ENCODE results near the gene GABRG3. TPM values are rescaled to one million over a fixed set of nuclear protein-coding genes. Genes with fewer than 3 reads are reported as not detected.

The GABRG3 gene
- total and polyA plus RNA-seq, 5 donors = under 0.01 TPM; not detected in 4

DNA sequence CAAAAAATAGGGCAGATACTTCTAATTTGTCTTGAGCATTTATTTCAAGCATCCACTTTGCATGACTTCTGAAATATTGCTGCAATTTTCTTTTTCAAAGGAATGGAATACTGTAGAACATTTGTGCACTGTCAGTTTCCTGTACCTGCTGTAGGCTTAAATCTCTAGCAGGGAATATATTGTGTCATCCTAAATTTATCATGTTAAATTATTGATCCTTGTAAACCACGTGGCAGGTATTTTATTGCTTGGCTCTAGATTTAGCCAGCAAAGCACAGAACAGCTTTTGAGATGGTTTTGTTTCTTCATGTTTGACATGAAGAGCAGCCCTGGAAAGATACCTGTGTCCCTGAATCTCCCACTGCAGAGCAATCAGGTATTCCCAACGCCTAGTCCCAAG lies 470.1 kb downstream of the GABRG3 start:
- Histone ChIP-seq H3K9me3 (ENCODE audit: control insufficient read depth, low read length) (no peaks in the 10 kb centered on the region), H3K4me3 (ENCODE audit: low read length) (no peak overlapping the region), H3K4me1 (ENCODE audit: control insufficient read depth, insufficient read depth, low read length) (no peaks in the 10 kb centered on the region), H3K27me3 (ENCODE audit: control insufficient read depth, insufficient read depth) (no peaks in the 10 kb centered on the region), H3K27ac (ENCODE audit: low read length) (no peak overlapping the region)
- intact Hi-C loops (cut with DNase I) = no loop called here
- DNase-seq (no peak), ATAC-seq (no peak)
- 61% methylated on average over 2 of the region's 2 CpGs for WGBS

DNA sequence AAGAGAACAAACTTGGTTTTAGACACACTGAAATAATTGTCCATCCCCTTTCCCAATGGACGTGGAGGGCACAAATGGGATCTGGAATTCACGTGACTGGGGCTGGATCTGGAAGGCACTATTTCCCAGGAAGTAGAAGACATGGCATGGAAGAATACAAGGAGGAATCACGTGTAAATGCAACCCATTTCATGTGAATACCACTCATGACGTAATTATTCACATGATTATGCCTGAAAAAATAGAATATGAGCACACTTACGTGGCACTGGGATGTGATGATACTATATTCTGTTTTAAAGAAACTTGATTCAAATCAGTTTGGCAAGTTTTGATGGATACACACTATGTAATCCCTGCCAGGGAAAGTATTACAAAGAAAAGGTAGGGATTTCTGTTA lies 477.3 kb downstream of the GABRG3 start:
- ATAC-seq (no peak), DNase-seq (no peak)
- Histone ChIP-seq H3K27ac (ENCODE audit: low read length) (no peak overlapping the region), H3K4me3 (ENCODE audit: low read length) (no peak overlapping the region), H3K4me1 (ENCODE audit: control insufficient read depth, insufficient read depth, low read length) (no peaks in the 10 kb centered on the region), H3K9me3 (ENCODE audit: control insufficient read depth, low read length) (no peaks in the 10 kb centered on the region), H3K27me3 (ENCODE audit: control insufficient read depth, insufficient read depth) (no peaks in the 10 kb centered on the region)
- intact Hi-C loops (cut with DNase I) = no loop called here
- WGBS = 82% methylated on average over 5 of the region's 5 CpGs

DNA sequence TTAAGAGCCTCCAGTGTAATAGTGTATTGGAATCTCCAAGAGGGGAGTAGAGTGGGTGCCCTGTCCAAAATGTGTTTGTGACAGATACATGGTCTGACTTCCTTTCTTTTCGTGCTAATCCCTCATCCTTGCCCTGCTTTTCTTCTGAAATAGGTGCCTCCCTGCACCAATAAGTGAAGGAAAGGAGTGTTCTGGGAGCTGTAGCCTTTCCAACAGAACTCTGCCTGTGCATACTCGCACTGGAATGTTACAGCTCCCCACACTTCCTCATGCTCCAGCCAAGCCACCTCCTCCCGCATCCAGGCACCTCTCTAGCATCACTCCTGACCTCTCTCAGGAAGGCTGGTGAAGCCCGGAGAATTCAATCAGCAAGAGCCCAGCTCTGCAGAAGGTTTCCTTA lies 478.0 kb downstream of the GABRG3 start:
- H3K9me3 ChIP-seq (ENCODE audit: control insufficient read depth, low read length) = no peaks in the 10 kb centered on the region
- H3K27me3 ChIP-seq (ENCODE audit: control insufficient read depth, insufficient read depth) = no peaks in the 10 kb centered on the region
- H3K27ac ChIP-seq (ENCODE audit: low read length) = no peak overlapping the region
- no peaks in the 10 kb centered on the region for H3K4me1 ChIP-seq (ENCODE audit: control insufficient read depth, insufficient read depth, low read length)
- ATAC-seq (no peak), DNase-seq (no peak)
- intact Hi-C loops (cut with DNase I) = no loop called here
- H3K4me3 ChIP-seq (ENCODE audit: low read length) = no peak overlapping the region
- 17% methylated on average over 4 of the region's 4 CpGs for WGBS

DNA sequence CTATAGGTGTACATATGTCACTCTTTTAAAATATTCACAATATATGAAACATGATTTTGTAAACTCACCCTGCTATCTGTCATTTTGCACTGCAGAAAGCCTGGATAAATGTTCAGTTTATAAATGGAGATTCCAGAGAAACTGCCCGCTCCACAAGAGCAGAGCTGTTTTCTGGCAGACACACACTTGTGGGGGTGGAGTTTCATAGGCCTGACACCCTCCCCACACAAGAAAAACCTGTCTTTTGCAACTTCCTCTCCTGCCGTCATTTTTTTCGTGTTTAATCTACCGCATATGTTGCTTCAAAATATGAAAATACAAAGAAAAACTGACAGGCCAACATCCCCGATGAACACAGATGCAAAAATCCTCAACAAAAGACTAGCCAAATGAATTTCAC lies 479.0 kb downstream of the GABRG3 start:
- ATAC-seq (no peak), DNase-seq (no peak)
- Histone ChIP-seq H3K9me3 (ENCODE audit: control insufficient read depth, low read length) (no peaks in the 10 kb centered on the region), H3K4me3 (ENCODE audit: low read length) (no peak overlapping the region), H3K4me1 (ENCODE audit: control insufficient read depth, insufficient read depth, low read length) (no peaks in the 10 kb centered on the region), H3K27ac (ENCODE audit: low read length) (no peak overlapping the region), H3K27me3 (ENCODE audit: control insufficient read depth, insufficient read depth) (no peaks in the 10 kb centered on the region)
- WGBS = 66% methylated on average over 5 of the region's 5 CpGs
- intact Hi-C loops (cut with DNase I) = no loop called here

DNA sequence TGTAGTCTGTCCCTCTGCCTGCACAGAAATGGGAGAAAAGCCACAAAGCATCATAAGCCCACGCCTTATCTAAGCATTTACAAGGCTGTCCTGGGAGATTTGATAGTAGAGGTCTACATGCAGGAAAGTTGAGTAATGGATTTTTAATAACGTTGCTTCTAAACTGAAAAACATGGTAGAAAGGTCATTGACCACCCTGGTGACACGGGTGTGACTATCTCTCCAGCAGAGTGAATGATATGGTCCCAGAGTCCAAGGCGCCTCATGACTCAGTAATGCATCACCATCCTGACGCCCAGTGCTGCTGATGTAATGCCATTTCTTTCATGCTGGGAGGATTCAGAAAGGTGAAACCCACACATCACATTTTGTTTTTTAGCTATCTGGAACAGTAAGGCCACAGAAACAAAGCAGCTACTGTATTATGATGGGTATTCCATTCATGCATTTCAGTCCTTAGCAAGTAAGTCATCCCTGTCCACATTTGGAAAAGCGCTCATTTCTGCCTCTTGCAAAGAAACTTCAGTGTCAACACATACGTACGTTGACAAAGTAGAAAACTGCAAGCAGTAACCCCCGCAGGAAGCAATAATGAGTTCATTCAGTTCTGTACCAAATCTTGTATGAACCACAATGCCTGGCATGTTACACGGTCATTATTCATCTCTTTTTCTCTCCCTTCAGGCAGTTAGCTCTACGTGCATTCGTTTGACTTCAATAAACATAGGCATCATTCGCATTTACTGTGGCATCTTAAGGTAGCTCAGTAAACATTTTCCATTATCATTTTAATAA lies 483.5 kb downstream of the GABRG3 start:
- H3K27ac ChIP-seq (ENCODE audit: low read length) = no peak overlapping the region
- DNase-seq (no peak), ATAC-seq (no peak)
- intact Hi-C loops (cut with DNase I) = no loop called here
- no peaks in the 10 kb centered on the region for H3K4me1 ChIP-seq (ENCODE audit: control insufficient read depth, insufficient read depth, low read length)
- H3K9me3 ChIP-seq (ENCODE audit: control insufficient read depth, low read length) = no peaks in the 10 kb centered on the region
- H3K4me3 ChIP-seq (ENCODE audit: low read length) = no peak overlapping the region
- 49% methylated on average over 13 of the region's 13 CpGs for WGBS
- H3K27me3 ChIP-seq (ENCODE audit: control insufficient read depth, insufficient read depth) = no peaks in the 10 kb centered on the region

DNA sequence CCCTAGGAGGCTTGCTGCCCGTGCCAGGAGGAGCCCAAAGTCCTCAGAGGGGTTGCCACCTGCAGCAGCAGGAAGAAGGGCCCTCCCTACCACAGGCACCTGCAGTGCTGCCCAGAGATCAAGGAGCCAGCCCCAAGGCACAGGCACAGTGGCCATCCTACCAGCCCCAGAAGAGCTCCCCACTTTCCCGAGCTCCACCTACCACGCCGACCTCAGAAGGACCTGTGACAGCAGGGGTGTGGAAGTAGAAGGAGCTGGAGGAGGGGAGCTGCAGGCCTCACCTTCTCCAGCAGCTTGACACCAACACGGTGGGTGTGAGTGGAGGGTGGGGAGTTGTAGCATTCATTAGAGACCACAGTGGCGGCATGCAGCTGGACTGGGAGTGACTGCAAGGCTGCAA lies 485.8 kb downstream of the GABRG3 start:
- no peaks in the 10 kb centered on the region for H3K27me3 ChIP-seq (ENCODE audit: control insufficient read depth, insufficient read depth)
- H3K27ac ChIP-seq (ENCODE audit: low read length) = no peak overlapping the region
- 72% methylated on average over 6 of the region's 6 CpGs for WGBS
- intact Hi-C loops (cut with DNase I) = no loop called here
- ATAC-seq (no peak), DNase-seq (no peak)
- H3K4me1 ChIP-seq (ENCODE audit: control insufficient read depth, insufficient read depth, low read length) = no peaks in the 10 kb centered on the region
- H3K4me3 ChIP-seq (ENCODE audit: low read length) = no peak overlapping the region
- no peaks in the 10 kb centered on the region for H3K9me3 ChIP-seq (ENCODE audit: control insufficient read depth, low read length)

DNA sequence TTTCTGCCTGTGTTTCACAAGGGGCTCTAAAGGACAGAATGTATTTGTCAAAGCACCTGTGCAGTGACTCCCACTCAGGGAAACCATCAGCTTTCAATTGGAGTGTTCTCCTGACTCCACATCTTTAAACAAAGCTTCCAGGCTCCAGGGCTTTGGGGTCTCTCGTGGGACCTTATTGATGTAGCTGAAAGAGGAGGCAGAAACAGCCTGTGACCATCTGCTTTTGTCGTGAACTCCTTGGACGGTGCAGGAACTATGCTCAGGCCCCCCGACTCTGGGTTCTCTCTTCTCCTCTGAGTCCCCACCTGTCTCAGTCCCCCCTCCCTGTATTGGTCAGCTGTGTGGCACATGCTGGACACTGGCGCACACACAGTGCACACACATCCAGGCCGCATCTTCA lies 486.8 kb downstream of the GABRG3 start:
- ATAC-seq (no peak), DNase-seq (no peak)
- Histone ChIP-seq H3K9me3 (ENCODE audit: control insufficient read depth, low read length) (no peaks in the 10 kb centered on the region), H3K4me3 (ENCODE audit: low read length) (no peak overlapping the region), H3K4me1 (ENCODE audit: control insufficient read depth, insufficient read depth, low read length) (no peaks in the 10 kb centered on the region), H3K27me3 (ENCODE audit: control insufficient read depth, insufficient read depth) (no peaks in the 10 kb centered on the region), H3K27ac (ENCODE audit: low read length) (no peak overlapping the region)
- intact Hi-C loops (cut with DNase I) = no loop called here
- whole genome bisulfite sequencing = 86% methylated on average over 6 of the region's 6 CpGs

DNA sequence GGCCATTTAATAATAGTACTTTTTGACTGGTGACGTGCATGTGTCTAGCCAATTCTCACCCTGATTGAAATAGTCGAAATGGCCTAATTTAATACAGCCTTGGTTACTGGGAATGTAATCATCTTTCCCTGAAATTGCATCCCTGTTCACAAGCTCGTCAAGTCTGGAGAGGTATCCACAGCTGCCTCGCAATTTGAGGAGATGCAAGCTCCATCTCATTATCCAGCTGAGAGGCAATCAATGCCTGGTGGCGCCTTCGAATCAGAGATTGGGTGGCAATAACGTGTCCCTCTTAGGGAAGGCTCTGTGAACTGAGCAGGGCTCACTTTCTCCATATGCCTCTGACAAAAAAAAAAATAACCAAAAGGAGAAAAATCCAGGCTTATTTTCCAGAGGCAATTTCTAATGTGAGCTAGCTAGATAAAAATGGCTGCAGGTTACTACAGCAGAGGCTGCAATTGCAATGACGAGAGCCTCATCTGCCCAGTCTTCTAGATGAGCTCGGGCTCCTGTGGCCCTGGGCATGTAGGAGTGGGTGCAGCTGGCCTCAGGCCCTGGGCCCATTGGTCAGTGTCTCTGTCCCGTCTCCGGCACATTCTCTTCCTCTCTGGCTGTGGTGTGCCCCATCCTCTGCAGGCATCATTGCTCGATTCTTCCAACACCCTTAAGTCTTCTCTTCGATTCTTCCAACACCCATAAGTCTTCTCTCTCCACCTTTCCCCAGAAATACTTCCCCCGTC lies 487.5 kb downstream of the GABRG3 start:
- no peaks in the 10 kb centered on the region for H3K4me1 ChIP-seq (ENCODE audit: control insufficient read depth, insufficient read depth, low read length)
- ATAC-seq = no peak
- 83% methylated on average over 14 of the region's 14 CpGs for WGBS
- no peaks in the 10 kb centered on the region for H3K9me3 ChIP-seq (ENCODE audit: control insufficient read depth, low read length)
- DNase-seq = no peak
- no peak overlapping the region for H3K27ac ChIP-seq (ENCODE audit: low read length)
- intact Hi-C loops (cut with DNase I) = no loop called here
- no peaks in the 10 kb centered on the region for H3K27me3 ChIP-seq (ENCODE audit: control insufficient read depth, insufficient read depth)
- H3K4me3 ChIP-seq (ENCODE audit: low read length) = no peak overlapping the region

DNA sequence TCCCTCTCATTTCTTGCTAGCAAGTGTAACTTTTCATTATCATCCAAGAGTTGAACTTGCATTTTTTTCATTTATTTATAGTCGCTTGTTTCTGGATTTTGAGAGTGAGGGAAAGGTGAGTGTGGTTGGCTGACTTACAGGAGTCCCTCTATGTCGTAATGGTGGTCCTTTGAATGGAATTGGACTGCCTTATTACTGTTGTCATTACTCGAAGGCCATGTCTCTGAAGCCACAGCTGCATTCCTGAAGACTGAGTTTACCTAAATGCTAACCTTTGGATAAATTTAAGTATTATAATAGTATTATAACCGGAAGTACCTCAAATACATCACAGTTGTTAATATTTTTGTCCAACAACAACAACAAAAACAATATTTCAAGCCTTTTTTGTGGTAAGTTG lies 488.9 kb downstream of the GABRG3 start:
- Histone ChIP-seq H3K4me3 (ENCODE audit: low read length) (no peak overlapping the region), H3K27ac (ENCODE audit: low read length) (no peak overlapping the region), H3K27me3 (ENCODE audit: control insufficient read depth, insufficient read depth) (no peaks in the 10 kb centered on the region), H3K9me3 (ENCODE audit: control insufficient read depth, low read length) (no peaks in the 10 kb centered on the region), H3K4me1 (ENCODE audit: control insufficient read depth, insufficient read depth, low read length) (no peaks in the 10 kb centered on the region)
- no peak for DNase-seq
- 75% methylated on average over 4 of the region's 4 CpGs for WGBS
- intact Hi-C loops (cut with DNase I) = no loop called here
- ATAC-seq = no peak

DNA sequence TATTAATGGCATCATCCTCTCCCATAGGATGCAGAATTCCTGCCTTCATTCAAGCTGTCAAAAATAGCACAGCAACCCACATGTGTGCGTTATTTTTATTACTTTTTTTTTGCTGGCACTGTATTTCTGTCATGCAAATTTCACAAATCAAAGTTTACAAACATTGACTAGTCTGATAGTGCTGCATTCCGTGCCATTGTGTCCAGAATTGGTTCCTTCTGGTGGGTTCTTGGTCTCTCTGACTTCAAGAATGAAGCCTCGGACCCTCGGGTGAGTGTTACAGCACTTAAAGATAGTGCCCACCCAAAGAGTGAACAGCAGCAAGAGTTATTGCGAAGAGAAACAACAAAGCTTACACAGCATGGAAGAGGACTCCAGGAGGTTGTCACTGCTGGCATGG lies 490.2 kb downstream of the GABRG3 start:
- Histone ChIP-seq H3K4me1 (ENCODE audit: control insufficient read depth, insufficient read depth, low read length) (no peaks in the 10 kb centered on the region), H3K4me3 (ENCODE audit: low read length) (no peak overlapping the region), H3K27ac (ENCODE audit: low read length) (no peak overlapping the region), H3K9me3 (ENCODE audit: control insufficient read depth, low read length) (no peaks in the 10 kb centered on the region), H3K27me3 (ENCODE audit: control insufficient read depth, insufficient read depth) (no peaks in the 10 kb centered on the region)
- intact Hi-C loops (cut with DNase I) = no loop called here
- 79% methylated on average over 5 of the region's 5 CpGs for WGBS
- ATAC-seq (no peak), DNase-seq (no peak)

DNA sequence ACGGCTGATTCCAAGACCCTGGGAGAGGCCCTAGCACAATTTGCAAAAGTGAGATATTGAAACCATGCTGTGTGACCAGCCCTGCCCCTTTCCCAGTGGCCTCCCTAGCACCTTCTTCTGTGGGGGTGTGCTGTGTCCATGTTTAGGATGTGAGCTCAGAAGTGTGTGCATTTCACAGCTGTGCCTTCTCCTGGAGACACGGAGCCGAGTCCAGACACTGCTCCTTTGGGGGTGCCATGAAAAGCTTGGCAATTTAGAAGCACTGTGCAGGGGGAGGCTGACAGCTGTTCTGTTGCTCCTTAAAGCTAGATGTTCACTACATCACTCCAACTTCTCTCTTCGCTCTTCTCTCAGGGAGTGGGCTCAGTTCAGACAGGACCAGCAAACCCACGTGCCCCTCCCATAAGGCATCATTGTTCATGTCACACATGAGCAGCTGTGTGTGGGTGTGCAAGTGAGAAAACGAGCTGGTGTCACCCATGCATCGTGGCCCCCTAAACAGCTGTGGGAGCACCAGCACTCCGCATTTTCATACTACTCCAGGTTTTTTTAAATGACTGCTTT lies 492.6 kb downstream of the GABRG3 start:
- Histone ChIP-seq H3K4me1 (ENCODE audit: control insufficient read depth, insufficient read depth, low read length) (no peaks in the 10 kb centered on the region), H3K9me3 (ENCODE audit: control insufficient read depth, low read length) (no peaks in the 10 kb centered on the region), H3K27ac (ENCODE audit: low read length) (no peak overlapping the region), H3K27me3 (ENCODE audit: control insufficient read depth, insufficient read depth) (no peaks in the 10 kb centered on the region), H3K4me3 (ENCODE audit: low read length) (no peak overlapping the region)
- intact Hi-C loops (cut with DNase I) = no loop called here
- 64% methylated on average over 8 of the region's 8 CpGs for WGBS
- DNase-seq = no peak
- no peak for ATAC-seq
